Neural cell (in vitro differentiated cells): ENCODE results near the gene CCDC7.

Source experiments
- CTCF ChIP-seq: fragments of 450-650 bp; IDR thresholded peaks from 2 replicates; pipeline ENCODE4 v1.5.1; 2014; ENCODE audit warnings: antibody characterized with exemption, mild to moderate bottlenecking, moderate library complexity; ENCODE audit not compliant: poor library complexity, severe bottlenecking
- POLR2AphosphoS5 ChIP-seq: IDR thresholded peaks from 2 replicates; pipeline ENCODE4 v1.6.1; 2012
- RAD21 ChIP-seq: fragments of 450-650 bp; conservative IDR thresholded peaks from 2 replicates; pipeline ENCODE4 v1.6.1; 2014; ENCODE audit warnings: antibody characterized with exemption, mild to moderate bottlenecking, moderate library complexity
- REST ChIP-seq: IDR thresholded peaks from 2 replicates; pipeline ENCODE4 v1.6.1; 2012; ENCODE audit warnings: borderline replicate concordance
- TAF1 ChIP-seq: IDR thresholded peaks from 2 replicates; pipeline ENCODE4 v1.6.1; 2012; ENCODE audit warnings: low read depth

DNA sequence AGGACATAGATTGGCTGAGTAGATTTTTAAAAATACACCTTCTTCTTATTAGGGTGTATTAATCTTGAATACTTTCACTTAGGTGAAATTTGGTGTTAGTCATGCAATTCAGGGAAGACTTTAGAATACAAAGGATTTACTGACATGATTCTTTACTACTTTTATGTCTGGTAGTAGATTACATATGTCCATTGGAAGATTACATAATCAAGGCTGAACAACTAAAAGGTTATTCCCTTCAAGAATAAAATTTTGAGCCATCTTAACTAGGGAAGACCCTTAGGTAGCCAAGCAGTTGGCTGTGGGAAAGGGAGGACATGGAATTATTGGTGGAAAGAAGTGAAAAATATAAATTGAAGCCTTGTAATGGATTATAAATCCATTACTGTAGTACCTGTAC lies 347.1 kb downstream of the CCDC7 start:
- TF ChIP-seq RAD21: no peak
- no peak for TF ChIP-seq CTCF
- TF ChIP-seq POLR2AphosphoS5: no peak
- TF ChIP-seq TAF1: no peak
- no peak for TF ChIP-seq REST
